Measurements from ENCODE around the gene GNE. TPM values are rescaled to one million over a fixed set of nuclear protein-coding genes. Genes with fewer than 3 reads are reported as not detected.

Gene GNE
- total and polyA plus RNA-seq, 9 of the 15 experiments (the other 6 are each of a cell fraction or from before 2014, with no cell fraction given) = 5.1 to 18.6 (median 12.0) TPM

- no TSS peak for BruUV-seq (replicated peaks)
- in situ Hi-C loops (cut with MboI) = no loop called here
- Histone ChIP-seq H3K36me3 (ENCODE audit: control insufficient read depth, insufficient read depth, low read length) (no peaks in the 10 kb centered on the region), H3K4me2 (ENCODE audit: insufficient read depth, low read length) (no peak overlapping the region), H3K27me3 (ENCODE audit: control insufficient read depth in 2 of 2, insufficient read depth in 2 of 2, low read length in 2 of 2) (no peaks in the 10 kb centered on the region), H2AFZ (ENCODE audit: low read depth, low read length) (peak overlapping the region; percentile 66; the same call in 1 of the 2 replicates), H3K4me1 (replicated peaks in 1 of 2; ENCODE audit: control insufficient read depth in 2 of 2, insufficient read depth in 2 of 2, low read length in 2 of 2) (peaks cover 0 to 3% of the 10 kb centered on the region in 2 experiments; a peak in 2 of 5 replicates), H3K79me2 (ENCODE audit: control insufficient read depth, insufficient read depth, low read length) (no peaks in the 10 kb centered on the region), H3K9ac (ENCODE audit: insufficient read depth in 1 of 2, low read depth in 2 of 2, low read length in 2 of 2) (no peak overlapping the region), H3K27ac (ENCODE audit: extremely low read depth, low read depth, low read length) (no peak overlapping the region), H3K9me1 (ENCODE audit: control insufficient read depth, insufficient read depth, low read length) (no peaks in the 10 kb centered on the region), H3K4me3 (no peak overlapping the region), H4K20me1 (replicated peaks; ENCODE audit: control insufficient read depth, insufficient read depth, low read length) (no peaks in the 10 kb centered on the region), H3K9me3 (replicated peaks; ENCODE audit: control insufficient read depth, insufficient read depth, low read depth, low read length) (no peaks in the 10 kb centered on the region)
- WGBS (ENCODE audit: insufficient coverage, low coverage, missing lambda C conversion rate) = 45% methylated on average over 7 of the region's 8 CpGs
- ChIA-PET POLR2A (interaction anchor here (1.7 kb wide), 1 partner anchor 17 kb away, joined by 5 read pairs; no protein-coding TSS in a partner anchor), CTCF (ENCODE audit: low intra/inter-chr PET ratio) (no interaction called here)
- TF ChIP-seq ESRRB (CRISPR knock-in tag; IDR thresholded peaks at IDR 0.05; ENCODE audit: borderline replicate concordance) = no peak
- TF ChIP-seq YY1 (IDR thresholded peaks at IDR 0.05; ENCODE audit: borderline replicate concordance in 1 of 3, control insufficient read depth in 1 of 3, extremely low read depth in 1 of 3, insufficient read depth in 3 of 3, insufficient read length in 1 of 3, insufficient replicate concordance in 2 of 3, low read depth in 1 of 3, low read length in 2 of 3) = no peak
- no peak for TF ChIP-seq CLOCK (CRISPR knock-in tag; IDR thresholded peaks at IDR 0.05; ENCODE audit: borderline replicate concordance)
- 0 out of 2 replicates have a peak, but pooled peaks have one; percentile 21 for TF ChIP-seq ESRRA (IDR thresholded peaks at IDR 0.05; ENCODE audit: borderline replicate concordance, low read depth)
- no peak for TF ChIP-seq FOXJ2 (tag; IDR thresholded peaks at IDR 0.05)
- TF ChIP-seq XRCC3 (IDR thresholded peaks at IDR 0.05) = no peak
- TF ChIP-seq EZH2 (IDR thresholded peaks at IDR 0.05; ENCODE audit: borderline replicate concordance, low read depth, low read length) = no peak
- FAIRE-seq = no peak
- ATAC-seq = no peak
- intact Hi-C loops (cut with micrococcal nuclease) = no loop called here
- DNase-seq (ENCODE audit: extremely low read depth in 1 of 4, low spot score in 3 of 4) = no peak
These were observed 48.4 kb upstream of the GNE start for GRCh38 chr9:36306471-36307306.

Measured in K562 (cell line).